ENCODE results near the gene NT5E.
A peak's percentile ranks its signal among the peaks of the same experiment; 100 is the strongest.
"Not testable (repeated sequence)": the region's sequence is repeated elsewhere in the genome, so short reads cannot be mapped to it uniquely, and the experiment has no call there.

Gene NT5E

GRCh38 chr6:85449818-85450759 is at the start of gene NT5E:
Gene NT5E, plus strand, starts transcription at chr6:85450083. Its CDS starts 57 bp downstream, at chr6:85450140.
- peak; percentile 42 for DNase-seq

DNA sequence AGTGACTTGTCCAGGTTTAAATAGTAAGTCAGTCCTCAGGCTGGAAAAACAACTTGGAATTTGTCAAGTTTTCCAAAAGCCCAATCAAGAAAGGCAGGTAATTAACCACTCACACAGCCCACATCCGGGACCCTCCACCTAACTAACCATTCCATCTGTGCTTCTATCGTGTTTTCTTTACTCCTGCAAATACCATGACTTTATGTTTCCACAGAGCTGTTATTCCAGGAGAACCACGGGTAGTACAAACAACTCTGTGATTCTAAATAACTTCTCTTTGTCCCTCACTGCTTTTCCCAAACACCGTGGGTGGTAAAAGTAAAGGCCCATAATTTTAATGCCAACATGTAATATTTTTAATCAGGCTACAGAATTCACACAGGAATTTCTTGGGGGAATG is 49.6 kb upstream of the NT5E start:
- DNase-seq, result no peak

- no peak for DNase-seq
These were observed 48.5 kb upstream of the NT5E start for GRCh38 chr6:85401186-85402021.

DNA sequence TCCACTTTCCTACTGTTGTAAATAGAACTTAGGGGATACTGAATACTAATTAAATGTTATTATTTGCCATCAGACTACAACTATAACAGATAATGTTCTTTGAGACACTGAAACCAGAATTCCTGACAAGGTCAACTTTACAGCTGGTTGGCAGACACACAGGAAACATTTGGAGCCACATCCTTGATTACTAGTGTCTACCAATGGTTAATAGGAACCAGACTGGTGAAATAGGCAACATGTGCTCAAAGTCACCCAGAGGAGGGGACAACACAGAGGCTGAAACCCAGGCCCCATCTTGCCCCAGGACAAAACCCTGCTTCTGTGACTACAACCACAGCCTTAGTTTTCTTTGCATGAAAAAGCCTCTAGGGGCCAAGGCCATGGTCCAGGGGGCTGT is 47.8 kb upstream of the NT5E start:
- no peak for DNase-seq

- DNase-seq, result no peak
These were observed 47.0 kb upstream of the NT5E start for GRCh38 chr6:85402922-85403321.

- DNase-seq, result no peak
These were observed 46.4 kb upstream of the NT5E start for GRCh38 chr6:85403331-85404015.

DNA sequence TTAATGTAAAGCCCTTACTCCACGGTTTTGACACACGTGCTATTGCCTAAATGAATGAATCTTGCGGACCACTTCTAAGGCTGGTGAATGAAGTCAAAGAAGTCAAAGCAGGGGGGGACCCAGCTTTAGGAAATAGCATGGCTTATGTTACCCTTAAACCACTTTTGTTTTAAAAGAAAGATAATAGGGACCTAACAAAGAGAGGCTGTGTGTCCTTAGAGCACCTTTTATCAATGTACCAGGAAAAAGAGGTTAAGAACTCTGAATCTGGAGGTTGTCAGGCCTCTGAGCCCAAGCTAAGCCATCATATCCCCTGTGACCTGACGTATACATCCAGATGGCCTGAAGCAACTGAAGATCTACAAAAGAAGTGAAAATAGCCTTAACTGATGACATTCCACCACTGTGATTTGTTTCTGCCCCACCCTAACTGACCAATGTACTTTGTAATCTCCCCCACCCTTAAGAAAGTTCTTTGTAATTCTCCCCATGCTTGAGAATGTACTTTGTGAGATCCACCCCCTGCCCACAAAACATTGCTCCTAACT is 45.8 kb upstream of the NT5E start:
- not testable (repeated sequence) for DNase-seq

GRCh38 chr6:85404564-85405174 is 45.2 kb upstream of the NT5E start:
- no peak for DNase-seq

DNA sequence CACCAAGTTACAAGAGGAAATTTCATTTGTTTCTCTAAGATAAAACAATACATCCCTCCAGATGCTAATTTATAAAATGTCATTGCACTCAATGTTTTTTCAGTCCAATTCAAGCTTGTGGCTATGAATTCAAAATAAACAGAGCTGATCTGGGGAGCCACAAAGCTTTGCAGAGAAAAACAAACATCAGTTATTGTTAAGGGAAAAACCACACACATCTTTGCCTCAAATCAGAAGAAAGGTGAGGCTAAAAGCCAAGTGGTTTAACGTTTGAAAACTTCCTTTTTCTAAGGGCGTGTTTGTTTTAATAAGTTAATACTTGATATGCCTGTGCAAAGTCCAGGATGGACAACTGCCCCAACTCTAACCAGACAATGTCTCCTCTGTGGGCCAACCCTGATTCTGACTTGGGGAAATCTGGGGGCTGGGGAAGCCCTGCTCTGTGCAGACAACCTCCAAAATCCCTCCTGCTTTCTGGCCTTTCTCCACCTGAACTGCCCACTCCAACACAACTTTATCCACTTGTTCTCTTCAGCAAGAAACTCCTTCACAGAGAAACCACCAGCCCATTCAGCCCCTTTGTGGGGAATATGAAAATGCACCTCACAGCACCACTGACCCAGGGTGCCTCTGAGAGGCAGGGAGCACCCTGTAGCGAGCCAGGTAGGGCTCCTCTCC is 44.6 kb upstream of the NT5E start:
- DNase-seq, result no peak

DNA sequence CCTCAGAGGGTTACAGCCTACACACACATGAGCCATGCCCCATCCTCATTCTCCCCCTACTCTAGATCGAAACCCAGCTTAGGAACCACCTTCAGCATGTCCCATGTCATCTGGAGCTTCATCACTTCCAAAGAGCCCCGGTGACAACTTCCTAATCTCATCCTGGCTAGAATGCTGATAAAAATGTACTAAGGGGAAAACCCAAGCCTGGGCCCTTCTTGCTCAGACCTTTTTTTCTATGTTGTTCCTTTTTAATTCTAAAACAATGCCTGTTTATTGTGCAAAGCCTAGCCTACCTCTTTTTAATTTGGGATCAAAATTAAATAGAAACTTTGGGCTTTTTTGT is 44.1 kb upstream of the NT5E start:
- no peak for DNase-seq

GRCh38 chr6:85406641-85407075 is 43.2 kb upstream of the NT5E start:
- DNase-seq, result no peak

GRCh38 chr6:85408039-85408438 is 41.8 kb upstream of the NT5E start:
- no peak for DNase-seq

DNA sequence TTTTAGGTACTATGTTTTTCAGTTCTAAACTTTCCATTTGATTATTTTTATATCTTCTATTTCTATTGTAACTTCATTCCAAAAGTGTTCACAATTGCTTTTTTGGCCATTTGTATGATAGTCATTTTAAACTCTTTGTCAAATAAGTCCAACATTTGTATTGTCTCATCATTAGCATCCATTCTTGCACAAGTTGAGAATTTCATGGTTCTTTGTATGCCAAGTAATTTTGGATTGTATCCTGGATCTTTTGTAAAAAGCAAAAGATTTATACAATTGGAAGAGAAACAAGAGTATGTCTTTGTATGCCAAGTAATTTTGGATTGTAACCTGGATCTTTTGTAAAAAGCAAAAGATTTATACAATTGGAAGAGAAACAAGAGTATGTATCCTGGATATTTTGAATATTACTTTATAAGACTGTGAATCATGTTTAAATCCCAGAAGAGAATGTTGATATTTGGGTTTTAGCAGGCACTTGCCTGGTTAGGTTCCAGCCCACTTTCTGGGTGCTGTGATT is 36.9 kb upstream of the NT5E start:
- no peak for DNase-seq

GRCh38 chr6:85416049-85416448 is 33.8 kb upstream of the NT5E start:
- DNase-seq, result no peak

- DNase-seq, result no peak
These were observed 33.1 kb upstream of the NT5E start for GRCh38 chr6:85416766-85417165.

- no peak for DNase-seq
These were observed 32.5 kb upstream of the NT5E start for GRCh38 chr6:85417336-85417735.

GRCh38 chr6:85418059-85418458 is 31.8 kb upstream of the NT5E start:
- no peak for DNase-seq

- no peak for DNase-seq
These were observed 30.7 kb upstream of the NT5E start for GRCh38 chr6:85419046-85419759.

GRCh38 chr6:85420551-85420950 is 29.3 kb upstream of the NT5E start:
- no peak for DNase-seq

- no peak for DNase-seq
These were observed 28.7 kb upstream of the NT5E start for GRCh38 chr6:85421181-85421580.

DNA sequence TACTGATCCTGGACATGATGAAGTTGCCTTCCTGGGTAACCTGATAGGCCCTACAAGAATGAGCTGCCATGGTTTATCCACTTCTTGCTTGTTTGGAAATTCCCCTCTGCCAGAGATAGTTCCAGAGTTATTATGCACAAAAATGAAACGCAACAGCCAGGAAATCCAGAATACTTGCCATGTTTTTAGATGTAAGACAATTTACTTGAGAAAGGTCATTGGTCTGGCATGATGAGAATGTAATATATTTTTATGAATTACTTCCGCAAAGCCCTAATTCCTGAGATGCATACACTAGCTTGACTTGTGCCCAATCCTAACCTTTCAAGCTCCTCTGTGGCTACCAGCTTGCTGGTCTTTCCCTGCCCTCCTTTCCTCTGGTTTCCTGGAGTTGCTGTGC is 27.9 kb upstream of the NT5E start:
- no peak for DNase-seq
